Liver (tissue), 9 donors: ENCODE results near the gene MPDZ. TPM values are rescaled to one million over a fixed set of nuclear protein-coding genes. Genes with fewer than 3 reads are reported as not detected.

Experiments
- DNase-seq: peaks from one replicate; pipeline ENCODE4 v3.0.0-alpha.2; 2017; ENCODE audit warnings: low spot score
- H3K27ac ChIP-seq, 2 donors: one replicate each; pipeline ENCODE4 v1.7.0; 2013; ENCODE audit warnings: inconsistent platforms in 2 of 2, low read length in 2 of 2, control low read depth in 1 of 2, low read depth in 1 of 2, mild to moderate bottlenecking in 1 of 2
- H3K27me3 ChIP-seq, 4 donors: one replicate each; pipeline versions ENCODE4 v1.6.1 to v1.7.0; 2013; ENCODE audit warnings: low read length in 3 of 4, inconsistent platforms in 1 of 4, mild to moderate bottlenecking in 1 of 4, moderate library complexity in 1 of 4; ENCODE audit not compliant: control insufficient read depth in 4 of 4, insufficient read depth in 4 of 4
- H3K36me3 ChIP-seq, 4 donors: one replicate each; pipeline versions ENCODE4 v1.6.1 to v1.7.0; 2013; ENCODE audit warnings: low read length in 3 of 4, mild to moderate bottlenecking in 3 of 4, low read depth in 1 of 4, moderate library complexity in 1 of 4; ENCODE audit not compliant: control insufficient read depth in 4 of 4, insufficient read depth in 3 of 4
- H3K4me1 ChIP-seq, 4 donors: one replicate each; pipeline versions ENCODE4 v1.6.1 to v1.7.0; 2013; ENCODE audit warnings: low read length in 3 of 4, mild to moderate bottlenecking in 3 of 4, moderate library complexity in 1 of 4; ENCODE audit not compliant: control insufficient read depth in 4 of 4, insufficient read depth in 4 of 4
- H3K4me3 ChIP-seq, 3 donors: one replicate each; pipeline versions ENCODE4 v1.6.1 to v1.7.0; 2013; ENCODE audit warnings: low read length in 3 of 3, control low read depth in 1 of 3, low read depth in 1 of 3, mild to moderate bottlenecking in 1 of 3
- H3K9ac ChIP-seq, 2 donors: one replicate each; pipeline ENCODE4 v1.7.0; 2013; ENCODE audit warnings: low read length in 2 of 2, mild to moderate bottlenecking in 2 of 2, moderate library complexity in 2 of 2, control low read depth in 1 of 2, low read depth in 1 of 2
- H3K9me3 ChIP-seq, 4 donors: one replicate each; pipeline versions ENCODE4 v1.6.1 to v1.7.0; 2013; ENCODE audit warnings: low read length in 3 of 4; ENCODE audit not compliant: control insufficient read depth in 4 of 4
- EGR1 ChIP-seq, 2 donors: IDR thresholded peaks; 2 replicates each; pipeline ENCODE4 v1.6.1; 2016 to 2018; ENCODE audit warnings: antibody characterized with exemption in 2 of 2, low read depth in 2 of 2
- FOXA1 ChIP-seq: IDR thresholded peaks from 2 replicates; pipeline ENCODE4 v1.6.1; 2016; ENCODE audit warnings: antibody characterized with exemption
- FOXA2 ChIP-seq: IDR thresholded peaks from 2 replicates; pipeline ENCODE4 v1.6.1; 2016; ENCODE audit warnings: antibody characterized with exemption
- GABPA ChIP-seq, 2 donors: IDR thresholded peaks in 1 of 2; conservative IDR thresholded peaks in 1 of 2; 2 replicates each; pipeline ENCODE4 v1.6.1; 2016; ENCODE audit warnings: antibody characterized with exemption in 2 of 2, mild to moderate bottlenecking in 1 of 2, moderate library complexity in 1 of 2
- HNF4A ChIP-seq, 2 donors: conservative IDR thresholded peaks; 2 replicates each; pipeline ENCODE4 v1.6.1; 2016; ENCODE audit warnings: antibody characterized with exemption in 2 of 2, mild to moderate bottlenecking in 2 of 2
- HNF4G ChIP-seq: IDR thresholded peaks from 2 replicates; pipeline ENCODE4 v1.6.1; 2016; ENCODE audit warnings: antibody characterized with exemption
- JUND ChIP-seq, 2 donors: IDR thresholded peaks; 2 replicates each; pipeline ENCODE4 v1.6.1; 2016; ENCODE audit warnings: antibody characterized with exemption in 2 of 2
- NR2F2 ChIP-seq: IDR thresholded peaks from 2 replicates; pipeline ENCODE4 v1.6.1; 2016; ENCODE audit warnings: antibody characterized with exemption
- RAD21 ChIP-seq, 2 donors: IDR thresholded peaks; 2 replicates each; pipeline ENCODE4 v1.6.1; 2016; ENCODE audit warnings: antibody characterized with exemption in 2 of 2, mild to moderate bottlenecking in 2 of 2
- RXRA ChIP-seq, 2 donors: IDR thresholded peaks; 2 replicates each; pipeline ENCODE4 v1.6.1; 2017 to 2018; ENCODE audit warnings: antibody characterized with exemption in 2 of 2, mild to moderate bottlenecking in 1 of 2
- SP1 ChIP-seq: IDR thresholded peaks from 2 replicates; pipeline ENCODE4 v1.6.1; 2018; ENCODE audit warnings: antibody characterized with exemption, mild to moderate bottlenecking
- TAF1 ChIP-seq: conservative IDR thresholded peaks from 2 replicates; pipeline ENCODE4 v1.6.1; 2016; ENCODE audit warnings: antibody characterized with exemption, mild to moderate bottlenecking
- YY1 ChIP-seq: IDR thresholded peaks from 2 replicates; pipeline ENCODE4 v1.6.1; 2016; ENCODE audit warnings: antibody characterized with exemption, mild to moderate bottlenecking
- WGBS: extraction: QIAGEN DNeasy Blood & Tissue Kit; methylation state at CpG from one replicate; pipeline ENCODE4 v1.1.7; 2013; 5-methylcytosine and 5-hydroxymethylcytosine counted together
- polyA plus RNA-seq, 2 donors: library from polyadenylated mRNA; stranded (reverse) in 1 of 2; unstranded in 1 of 2; fragments of 200-250 nt in 1 of 2; fragments of >200 nt in 1 of 2; fragmentation: Nextera tagmentation in 1 of 2; extraction: Ambion mirVana in 1 of 2; gene quantifications; one replicate each; pipeline versions ENCODE4 v1.2.1 to v1.2.3, GENCODE V29; 2013 to 2015
- total RNA-seq, 2 donors: library from RNA; depleted of rRNA; stranded (reverse); fragments of >200 nt; gene quantifications; one replicate each; pipeline ENCODE4 v1.2.3, GENCODE V29; 2014
- TF ChIP-seq, protein P1 (sequence below): fragments of 150-350 bp; IDR thresholded peaks from 2 replicates; pipeline ENCODE4 v1.5.1; 2017; ENCODE audit warnings: improper control_type of control experiment, low read depth, low read length; ENCODE audit not compliant: missing input control
- TF ChIP-seq, protein P2 (sequence below): IDR thresholded peaks from 2 replicates; pipeline ENCODE4 v1.6.1; 2016; ENCODE audit warnings: antibody characterized with exemption
- TF ChIP-seq, protein P3 (sequence below): IDR thresholded peaks from 2 replicates; pipeline ENCODE4 v1.6.1; 2016; ENCODE audit warnings: antibody characterized with exemption, mild to moderate bottlenecking
- TF ChIP-seq, protein P4 (sequence below): IDR thresholded peaks from 2 replicates; pipeline ENCODE4 v1.6.1; 2016; ENCODE audit warnings: antibody characterized with exemption
- TF ChIP-seq, protein P5 (sequence below): IDR thresholded peaks from 2 replicates; pipeline ENCODE4 v1.6.1; 2016; ENCODE audit warnings: antibody characterized with exemption
- donor health status: healthy.
- donor health status: healthy.
- donor health status: healthy.
- donor health status: healthy.
- donor health status: healthy.

MPDZ gene
- total and polyA plus RNA-seq, 4 donors = 20.3 to 71.2 (median 30.2) TPM

DNA sequence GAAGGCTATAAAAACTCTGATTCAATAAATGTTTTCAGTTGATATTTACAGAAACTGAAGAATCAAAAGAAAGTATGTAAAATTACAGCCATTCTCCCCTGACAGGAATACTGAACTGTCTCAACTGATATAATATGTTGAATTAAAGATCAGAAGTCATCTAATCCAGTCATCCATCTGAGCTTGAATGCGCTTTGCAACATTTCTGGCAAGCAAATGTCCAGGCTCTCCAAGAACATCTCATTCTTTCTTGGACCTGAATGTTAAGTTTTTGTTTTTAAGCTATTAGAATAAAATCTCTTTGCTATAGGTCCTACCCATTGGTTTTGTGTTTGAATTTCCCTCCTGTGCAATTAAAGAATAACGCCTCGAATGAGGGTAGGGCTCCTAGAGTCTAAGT, 120.5 kb downstream of the MPDZ start:
- Histone ChIP-seq H3K9ac (no peak overlapping the region), H3K27ac (no peak overlapping the region), H3K4me3 (no peak overlapping the region), H3K4me1 (peaks cover 0 to 3% (median 0%) of the 10 kb centered on the region in 4 donors), H3K9me3 (no peaks in the 10 kb centered on the region), H3K36me3 (peaks cover 0 to 38% (median 8%) of the 10 kb centered on the region in 4 donors), H3K27me3 (no peaks in the 10 kb centered on the region)
- no peak for DNase-seq
- TF ChIP-seq, protein P1, sequence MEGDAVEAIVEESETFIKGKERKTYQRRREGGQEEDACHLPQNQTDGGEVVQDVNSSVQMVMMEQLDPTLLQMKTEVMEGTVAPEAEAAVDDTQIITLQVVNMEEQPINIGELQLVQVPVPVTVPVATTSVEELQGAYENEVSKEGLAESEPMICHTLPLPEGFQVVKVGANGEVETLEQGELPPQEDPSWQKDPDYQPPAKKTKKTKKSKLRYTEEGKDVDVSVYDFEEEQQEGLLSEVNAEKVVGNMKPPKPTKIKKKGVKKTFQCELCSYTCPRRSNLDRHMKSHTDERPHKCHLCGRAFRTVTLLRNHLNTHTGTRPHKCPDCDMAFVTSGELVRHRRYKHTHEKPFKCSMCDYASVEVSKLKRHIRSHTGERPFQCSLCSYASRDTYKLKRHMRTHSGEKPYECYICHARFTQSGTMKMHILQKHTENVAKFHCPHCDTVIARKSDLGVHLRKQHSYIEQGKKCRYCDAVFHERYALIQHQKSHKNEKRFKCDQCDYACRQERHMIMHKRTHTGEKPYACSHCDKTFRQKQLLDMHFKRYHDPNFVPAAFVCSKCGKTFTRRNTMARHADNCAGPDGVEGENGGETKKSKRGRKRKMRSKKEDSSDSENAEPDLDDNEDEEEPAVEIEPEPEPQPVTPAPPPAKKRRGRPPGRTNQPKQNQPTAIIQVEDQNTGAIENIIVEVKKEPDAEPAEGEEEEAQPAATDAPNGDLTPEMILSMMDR = no peak
- TF ChIP-seq RXRA (IDR thresholded peaks at IDR 0.05) (no peak), EGR1 (IDR thresholded peaks at IDR 0.05; ENCODE audit: low read depth in 2 of 2) (no peak), NR2F2 (no peak), SP1 (no peak), RAD21 (IDR thresholded peaks at IDR 0.05) (no peak), FOXA2 (no peak), FOXA1 (no peak), JUND (IDR thresholded peaks at IDR 0.05) (no peak), TAF1 (no peak), HNF4A (conservative IDR thresholded peaks at IDR 0.05) (no peak), GABPA (IDR thresholded peaks at IDR 0.05 in 1 of 2, conservative IDR thresholded peaks at IDR 0.05 in 1 of 2) (no peak), YY1 (no peak), HNF4G (no peak)
- TF ChIP-seq, protein P2, sequence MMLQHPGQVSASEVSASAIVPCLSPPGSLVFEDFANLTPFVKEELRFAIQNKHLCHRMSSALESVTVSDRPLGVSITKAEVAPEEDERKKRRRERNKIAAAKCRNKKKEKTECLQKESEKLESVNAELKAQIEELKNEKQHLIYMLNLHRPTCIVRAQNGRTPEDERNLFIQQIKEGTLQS = no peak
- TF ChIP-seq, protein P3, sequence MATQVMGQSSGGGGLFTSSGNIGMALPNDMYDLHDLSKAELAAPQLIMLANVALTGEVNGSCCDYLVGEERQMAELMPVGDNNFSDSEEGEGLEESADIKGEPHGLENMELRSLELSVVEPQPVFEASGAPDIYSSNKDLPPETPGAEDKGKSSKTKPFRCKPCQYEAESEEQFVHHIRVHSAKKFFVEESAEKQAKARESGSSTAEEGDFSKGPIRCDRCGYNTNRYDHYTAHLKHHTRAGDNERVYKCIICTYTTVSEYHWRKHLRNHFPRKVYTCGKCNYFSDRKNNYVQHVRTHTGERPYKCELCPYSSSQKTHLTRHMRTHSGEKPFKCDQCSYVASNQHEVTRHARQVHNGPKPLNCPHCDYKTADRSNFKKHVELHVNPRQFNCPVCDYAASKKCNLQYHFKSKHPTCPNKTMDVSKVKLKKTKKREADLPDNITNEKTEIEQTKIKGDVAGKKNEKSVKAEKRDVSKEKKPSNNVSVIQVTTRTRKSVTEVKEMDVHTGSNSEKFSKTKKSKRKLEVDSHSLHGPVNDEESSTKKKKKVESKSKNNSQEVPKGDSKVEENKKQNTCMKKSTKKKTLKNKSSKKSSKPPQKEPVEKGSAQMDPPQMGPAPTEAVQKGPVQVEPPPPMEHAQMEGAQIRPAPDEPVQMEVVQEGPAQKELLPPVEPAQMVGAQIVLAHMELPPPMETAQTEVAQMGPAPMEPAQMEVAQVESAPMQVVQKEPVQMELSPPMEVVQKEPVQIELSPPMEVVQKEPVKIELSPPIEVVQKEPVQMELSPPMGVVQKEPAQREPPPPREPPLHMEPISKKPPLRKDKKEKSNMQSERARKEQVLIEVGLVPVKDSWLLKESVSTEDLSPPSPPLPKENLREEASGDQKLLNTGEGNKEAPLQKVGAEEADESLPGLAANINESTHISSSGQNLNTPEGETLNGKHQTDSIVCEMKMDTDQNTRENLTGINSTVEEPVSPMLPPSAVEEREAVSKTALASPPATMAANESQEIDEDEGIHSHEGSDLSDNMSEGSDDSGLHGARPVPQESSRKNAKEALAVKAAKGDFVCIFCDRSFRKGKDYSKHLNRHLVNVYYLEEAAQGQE = no peak
- TF ChIP-seq, protein P4, sequence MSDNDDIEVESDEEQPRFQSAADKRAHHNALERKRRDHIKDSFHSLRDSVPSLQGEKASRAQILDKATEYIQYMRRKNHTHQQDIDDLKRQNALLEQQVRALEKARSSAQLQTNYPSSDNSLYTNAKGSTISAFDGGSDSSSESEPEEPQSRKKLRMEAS = no peak
- TF ChIP-seq, protein P5, sequence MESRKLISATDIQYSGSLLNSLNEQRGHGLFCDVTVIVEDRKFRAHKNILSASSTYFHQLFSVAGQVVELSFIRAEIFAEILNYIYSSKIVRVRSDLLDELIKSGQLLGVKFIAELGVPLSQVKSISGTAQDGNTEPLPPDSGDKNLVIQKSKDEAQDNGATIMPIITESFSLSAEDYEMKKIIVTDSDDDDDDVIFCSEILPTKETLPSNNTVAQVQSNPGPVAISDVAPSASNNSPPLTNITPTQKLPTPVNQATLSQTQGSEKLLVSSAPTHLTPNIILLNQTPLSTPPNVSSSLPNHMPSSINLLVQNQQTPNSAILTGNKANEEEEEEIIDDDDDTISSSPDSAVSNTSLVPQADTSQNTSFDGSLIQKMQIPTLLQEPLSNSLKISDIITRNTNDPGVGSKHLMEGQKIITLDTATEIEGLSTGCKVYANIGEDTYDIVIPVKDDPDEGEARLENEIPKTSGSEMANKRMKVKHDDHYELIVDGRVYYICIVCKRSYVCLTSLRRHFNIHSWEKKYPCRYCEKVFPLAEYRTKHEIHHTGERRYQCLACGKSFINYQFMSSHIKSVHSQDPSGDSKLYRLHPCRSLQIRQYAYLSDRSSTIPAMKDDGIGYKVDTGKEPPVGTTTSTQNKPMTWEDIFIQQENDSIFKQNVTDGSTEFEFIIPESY = no peak
- WGBS = 62% methylated on average over 3 of the region's 3 CpGs
